Stimulated activated CD8-positive, alpha-beta memory T cell treated with anti-CD3 and anti-CD28 coated beads, Interleukin-4, amount 100 ng/mL, for 24 hours (primary cell): ENCODE results near the gene ARID5A.

Source experiments
- DNase-seq: peaks from one replicate; pipeline ENCODE4 v3.0.0-alpha.2; 2020; ENCODE audit warnings: low read depth

The ARID5A gene

GRCh38 chr2:96526615-96527285 is 9.8 kb upstream of the ARID5A start:
- DNase-seq: no peak

GRCh38 chr2:96527286-96528005 is 9.1 kb upstream of the ARID5A start:
- peak; percentile 51 for DNase-seq

- peak; percentile 45 for DNase-seq
Measured at GRCh38 chr2:96528006-96528699, 8.4 kb upstream of the ARID5A start.

- DNase-seq: no peak
Measured at GRCh38 chr2:96528700-96529375, 7.7 kb upstream of the ARID5A start.

- no peak for DNase-seq
Measured at GRCh38 chr2:96529376-96530143, 7.0 kb upstream of the ARID5A start.

GRCh38 chr2:96530144-96530430 is 6.5 kb upstream of the ARID5A start:
- no peak for DNase-seq

- no peak for DNase-seq
Measured at GRCh38 chr2:96530474-96531357, 5.8 kb upstream of the ARID5A start.

- no peak for DNase-seq
Measured at GRCh38 chr2:96531366-96531765, 5.2 kb upstream of the ARID5A start.

GRCh38 chr2:96531872-96532505 is 4.6 kb upstream of the ARID5A start:
- DNase-seq: peak; percentile 72

- DNase-seq: no peak
Measured at GRCh38 chr2:96532641-96533291, 3.8 kb upstream of the ARID5A start.

- no peak for DNase-seq
Measured at GRCh38 chr2:96533292-96534073, 3.1 kb upstream of the ARID5A start.

- DNase-seq: no peak
Measured at GRCh38 chr2:96534141-96534540, 2.4 kb upstream of the ARID5A start.

- DNase-seq: no peak
Measured at GRCh38 chr2:96534701-96535181, 1.8 kb upstream of the ARID5A start.

GRCh38 chr2:96535331-96535730 is 1.2 kb upstream of the ARID5A start:
- DNase-seq: no peak

- DNase-seq: peak; percentile 82
Measured at GRCh38 chr2:96537066-96537733, 648 bp downstream of the ARID5A start.

- DNase-seq: no peak
Measured at GRCh38 chr2:96537734-96538486, 1.4 kb downstream of the ARID5A start.

- peak; percentile 85 for DNase-seq
Measured at GRCh38 chr2:96538487-96539214, 2.1 kb downstream of the ARID5A start.
